ENCODE measurements around the gene FAM187B.
"Not testable (repeated sequence)": the region's sequence is repeated elsewhere in the genome, so short reads cannot be mapped to it uniquely, and the experiment has no call there.

FAM187B gene

DNA sequence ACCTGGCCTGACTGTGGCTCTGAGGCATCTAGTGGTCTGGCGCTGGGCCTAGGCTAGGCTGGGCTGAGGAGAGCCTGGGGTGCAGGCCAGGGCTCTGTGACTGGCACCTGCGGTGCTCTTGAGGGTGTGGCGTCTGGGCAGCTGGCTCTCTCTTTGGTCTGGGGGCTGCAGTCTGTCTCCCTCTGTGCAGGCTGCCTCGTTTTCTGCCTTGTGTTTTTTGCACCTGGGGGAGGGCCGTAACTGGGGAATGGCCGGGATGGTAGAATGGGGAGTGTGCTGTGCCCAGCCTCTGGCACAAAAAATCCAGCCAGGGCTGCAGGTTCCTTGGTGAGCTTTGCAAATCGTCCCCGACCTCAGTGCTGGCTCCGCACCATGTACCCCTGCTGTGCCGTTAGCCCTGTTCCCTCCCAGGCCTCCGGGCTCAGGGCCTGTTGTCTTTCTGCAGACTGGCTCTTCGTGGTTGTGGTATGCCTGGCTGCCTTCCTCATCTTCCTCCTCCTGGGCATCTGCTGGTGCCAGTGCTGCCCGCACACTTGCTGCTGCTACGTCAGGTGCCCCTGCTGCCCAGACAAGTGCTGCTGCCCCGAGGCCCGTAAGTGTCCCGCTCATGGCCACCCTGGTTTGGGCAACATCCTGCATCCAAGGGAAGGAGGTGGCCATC, 33.7 kb upstream of the FAM187B start:
- DNase-seq (ENCODE audit: low read depth in 2 of 2) = no peak

DNA sequence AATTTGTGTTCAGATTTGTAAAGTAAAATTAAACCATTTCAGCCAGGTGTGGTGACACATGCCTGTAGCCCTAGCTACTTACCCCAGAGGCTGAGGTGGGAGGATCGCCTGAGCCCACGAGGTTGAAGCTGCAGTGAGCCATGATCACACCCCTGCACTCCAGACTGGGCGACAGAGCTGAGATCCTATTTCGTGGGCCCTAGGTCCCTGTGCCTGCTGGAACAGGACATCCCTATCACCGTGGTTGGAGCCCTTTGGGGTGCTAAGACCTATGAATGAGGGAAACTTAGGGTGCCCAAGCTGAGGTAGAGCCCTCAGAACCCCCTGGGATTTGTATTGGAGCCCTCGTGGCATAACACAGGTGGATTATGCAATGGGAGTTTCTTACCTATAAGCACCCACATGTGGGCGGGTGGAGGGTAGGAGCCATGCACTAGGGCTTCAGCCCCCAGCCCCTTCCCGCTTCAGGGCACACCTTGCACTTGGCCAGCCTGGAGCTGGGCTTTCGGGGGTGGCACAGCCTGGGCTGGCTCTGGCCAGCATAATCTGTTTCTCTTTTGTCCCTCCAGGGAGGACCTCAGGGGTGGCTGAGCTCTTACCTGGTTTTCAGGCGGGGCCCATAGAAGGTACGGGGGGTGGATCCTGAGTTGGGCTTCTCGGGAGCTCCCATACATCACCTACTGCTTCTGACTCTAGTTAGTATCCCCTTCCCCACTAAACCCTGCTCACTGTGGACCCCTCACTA, 33.0 kb upstream of the FAM187B start:
- DNase-seq (ENCODE audit: low read depth in 2 of 2) = no peak

DNA sequence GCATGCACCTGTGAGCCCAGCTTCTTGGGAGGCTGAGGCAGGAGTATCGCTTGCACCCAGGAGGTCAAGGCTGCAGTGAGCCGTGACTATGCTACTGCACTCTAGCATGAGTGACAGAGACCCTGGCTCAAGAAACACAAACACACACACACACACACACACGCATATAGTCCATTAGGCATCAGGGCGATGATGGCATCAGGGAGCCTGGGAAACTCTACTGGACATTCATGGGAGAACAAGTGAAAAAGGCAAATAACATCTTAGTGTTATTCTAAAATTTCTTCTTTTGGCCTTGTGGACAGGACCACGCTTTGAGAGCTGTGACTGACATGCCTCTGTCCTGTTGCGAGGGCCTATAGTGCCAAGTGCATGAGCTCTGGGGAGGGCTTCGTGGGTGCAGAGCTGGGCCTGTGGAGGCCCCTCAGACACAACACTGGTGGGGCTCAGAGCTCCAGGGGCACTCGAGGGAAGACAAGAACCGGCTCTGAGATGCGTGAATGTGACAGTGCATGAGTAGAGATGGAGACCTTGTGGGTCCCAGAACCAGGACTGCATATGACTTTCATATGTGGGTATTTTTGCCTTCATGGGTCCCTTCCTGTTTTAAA, 32.3 kb upstream of the FAM187B start:
- DNase-seq (ENCODE audit: low read depth in 2 of 2) = no peak

DNA sequence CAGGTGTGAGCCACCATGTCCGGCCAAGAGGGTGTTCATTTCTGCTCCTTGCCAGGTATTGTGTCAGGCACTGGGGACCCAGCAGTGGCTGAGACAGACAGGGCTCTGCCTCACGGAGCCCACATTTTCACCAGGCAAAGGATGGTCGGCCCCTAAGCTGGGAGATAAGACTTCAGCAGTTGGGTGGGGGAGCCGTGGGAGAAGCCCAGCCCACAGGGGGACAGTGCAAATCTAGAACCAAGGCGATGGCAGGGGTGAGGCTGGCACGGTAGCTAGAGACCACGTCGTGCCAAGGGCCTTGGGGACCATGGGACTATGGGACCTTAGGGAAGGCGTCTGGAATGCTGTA, 28.5 kb upstream of the FAM187B start:
- DNase-seq (ENCODE audit: low read depth in 2 of 2) = no peak

DNA sequence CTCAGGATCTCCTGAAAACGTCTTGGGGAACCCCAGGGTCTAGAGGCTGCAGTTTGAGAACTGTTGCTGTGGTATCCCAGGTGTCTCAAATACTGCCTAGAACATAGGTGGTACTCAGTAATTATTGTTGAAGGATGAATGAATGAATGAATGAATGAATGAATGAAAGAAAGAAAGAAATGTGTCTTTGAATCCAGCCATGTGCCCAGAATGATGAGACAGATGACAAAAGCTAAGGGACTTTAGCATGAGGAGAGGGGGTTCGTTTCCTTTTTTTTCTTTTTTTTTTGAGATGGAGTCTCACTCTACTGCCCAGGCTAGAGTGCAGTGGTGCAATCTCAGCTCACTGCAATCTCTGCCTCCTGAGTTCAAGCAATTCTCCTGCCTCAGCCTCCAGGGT, 28.0 kb upstream of the FAM187B start:
- no peak for DNase-seq (ENCODE audit: low read depth in 2 of 2)

DNA sequence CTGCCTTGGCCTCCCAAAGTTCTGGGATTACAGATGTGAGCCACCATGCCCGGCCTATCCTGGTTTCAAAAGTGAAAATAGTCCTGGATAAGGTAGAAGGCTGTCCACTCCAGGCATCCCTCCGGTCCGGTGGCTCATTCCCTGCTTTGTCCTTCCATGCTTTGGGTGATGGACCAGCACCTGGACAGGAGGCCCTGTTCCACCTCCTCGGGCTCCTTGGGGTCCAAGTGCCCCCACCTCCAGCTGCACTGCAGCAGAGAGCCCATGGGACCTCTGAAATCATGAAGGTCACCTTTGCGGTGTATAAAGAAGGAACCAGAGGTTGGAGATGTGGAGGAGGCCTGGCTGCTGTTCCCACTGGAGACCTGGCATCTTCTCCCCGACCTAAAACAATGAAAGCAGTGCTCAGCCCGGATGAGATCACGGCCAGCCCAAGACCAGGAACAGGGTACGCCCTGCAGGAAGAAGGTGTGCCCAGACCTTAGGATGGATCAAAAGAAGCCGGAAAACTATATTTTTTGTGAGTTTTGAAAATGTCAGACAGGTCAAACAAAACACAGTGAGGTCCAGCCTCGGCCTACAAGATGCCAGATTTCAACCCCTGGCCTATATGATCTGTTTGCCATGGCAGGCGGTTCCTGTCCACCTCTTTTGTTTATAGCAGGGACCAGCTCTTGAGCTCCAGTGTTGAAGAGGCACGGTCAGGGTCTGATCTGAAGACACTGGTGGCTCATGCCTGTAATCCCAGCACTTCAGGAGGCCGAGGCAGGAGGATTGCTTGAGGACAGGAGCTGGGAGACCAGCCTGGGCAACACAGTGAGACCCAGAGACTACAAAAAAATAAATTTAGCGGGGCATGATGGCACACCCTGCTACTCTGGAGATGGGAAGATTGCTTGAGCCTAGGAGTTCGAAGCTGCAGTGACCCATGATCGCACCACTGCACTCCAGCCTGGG, 26.1 kb upstream of the FAM187B start:
- DNase-seq (ENCODE audit: low read depth in 2 of 2) = no peak

DNA sequence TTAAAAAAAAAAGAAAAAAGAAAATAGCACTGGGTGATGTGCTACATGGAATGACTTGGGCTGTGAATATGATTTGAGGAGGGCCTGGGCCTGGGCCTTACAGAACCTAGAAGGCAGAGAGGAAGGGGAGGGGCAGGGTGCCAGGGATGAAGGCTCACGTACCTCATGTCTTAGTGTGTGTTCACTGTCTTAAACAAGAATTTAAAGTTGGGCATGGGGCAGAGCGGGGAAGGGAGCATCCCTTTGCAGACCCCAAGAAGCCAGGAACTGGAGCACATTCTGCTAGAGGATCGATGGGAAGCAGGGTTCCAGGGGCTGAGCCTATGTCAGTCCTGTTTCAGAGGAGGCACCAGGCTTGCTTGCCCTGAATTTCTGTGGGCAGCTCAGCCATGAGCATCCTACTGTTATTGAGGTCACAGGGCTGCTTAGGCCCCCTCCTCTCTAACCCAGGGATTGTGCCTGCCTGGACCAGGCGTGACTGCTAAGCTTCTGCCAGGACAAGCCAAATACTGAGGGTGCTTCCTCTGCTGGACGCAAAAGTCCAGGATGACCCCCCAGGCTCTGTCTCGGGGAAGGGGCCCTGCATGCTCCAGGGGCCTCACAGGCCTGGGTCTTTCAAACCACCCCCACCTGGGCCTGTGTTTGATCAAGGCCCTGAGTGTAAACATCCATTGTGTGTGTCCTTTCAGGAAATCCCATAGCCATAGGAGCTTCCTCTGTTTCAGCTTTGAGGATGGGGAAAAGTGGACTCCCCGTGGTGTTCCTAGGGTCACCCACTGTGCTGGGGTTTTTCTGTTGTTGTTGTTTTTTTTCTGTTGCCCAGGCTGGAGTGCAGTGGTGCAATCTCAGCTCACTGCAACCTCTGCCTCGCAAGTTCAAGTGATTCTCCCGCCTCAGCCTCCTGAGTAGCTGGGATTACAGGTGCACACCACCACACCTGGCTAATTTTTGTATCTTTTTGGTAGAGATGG, 25.1 kb upstream of the FAM187B start:
- DNase-seq (ENCODE audit: low read depth in 2 of 2) = no peak

DNA sequence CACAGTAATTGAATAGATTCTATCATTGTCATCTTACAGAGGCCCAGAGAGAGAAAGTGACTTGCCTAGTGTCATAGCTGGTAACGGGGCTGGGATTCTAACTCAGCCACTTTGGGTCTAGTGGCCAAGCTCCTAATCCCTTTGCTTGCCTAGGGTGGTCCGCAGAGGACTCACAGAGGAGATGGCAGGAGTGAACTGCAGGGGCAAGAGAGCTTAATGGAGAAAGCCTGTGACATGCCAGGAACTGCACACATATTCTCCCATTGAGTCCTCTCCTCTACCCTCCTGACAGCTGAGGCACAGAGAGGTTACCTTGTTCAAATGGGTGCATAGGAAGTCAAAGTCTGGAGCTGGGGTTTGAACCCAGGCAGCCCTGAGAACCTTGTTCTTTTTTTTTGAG, 22.9 kb upstream of the FAM187B start:
- no peak for DNase-seq (ENCODE audit: low read depth in 2 of 2)

DNA sequence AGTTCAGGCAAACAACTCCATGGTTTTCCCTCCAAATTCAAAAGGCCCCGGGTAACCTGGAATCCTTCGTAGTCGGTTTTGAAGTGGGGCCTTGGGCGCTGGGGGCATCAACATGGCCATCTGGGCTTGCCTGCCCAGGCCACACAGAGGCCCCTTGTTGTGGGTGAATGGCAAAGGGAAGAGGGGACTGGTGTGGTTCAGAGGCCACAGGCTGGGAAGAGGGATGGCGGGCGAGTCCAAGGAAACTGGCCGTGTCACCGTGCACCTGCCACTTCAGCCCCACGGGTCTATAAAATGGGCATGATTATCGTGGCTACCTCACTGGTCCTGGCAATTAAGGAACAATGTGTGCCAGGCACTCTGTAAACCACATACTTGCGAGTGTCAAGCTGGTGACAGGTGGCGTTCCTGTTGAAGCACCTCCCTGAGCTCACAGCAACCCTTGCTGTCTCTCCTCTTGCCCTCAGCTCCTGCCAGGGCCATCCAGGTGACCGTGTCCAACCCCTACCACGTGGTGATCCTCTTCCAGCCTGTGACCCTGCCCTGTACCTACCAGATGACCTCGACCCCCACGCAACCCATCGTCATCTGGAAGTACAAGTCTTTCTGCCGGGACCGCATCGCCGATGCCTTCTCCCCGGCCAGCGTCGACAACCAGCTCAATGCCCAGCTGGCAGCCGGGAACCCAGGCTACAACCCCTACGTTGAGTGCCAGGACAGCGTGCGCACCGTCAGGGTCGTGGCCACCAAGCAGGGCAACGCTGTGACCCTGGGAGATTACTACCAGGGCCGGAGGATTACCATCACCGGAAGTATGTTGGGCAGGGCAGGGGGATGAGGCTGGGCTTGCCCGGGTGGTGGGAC, 21.5 kb upstream of the FAM187B start:
- no peak for DNase-seq (ENCODE audit: low read depth in 2 of 2)

DNA sequence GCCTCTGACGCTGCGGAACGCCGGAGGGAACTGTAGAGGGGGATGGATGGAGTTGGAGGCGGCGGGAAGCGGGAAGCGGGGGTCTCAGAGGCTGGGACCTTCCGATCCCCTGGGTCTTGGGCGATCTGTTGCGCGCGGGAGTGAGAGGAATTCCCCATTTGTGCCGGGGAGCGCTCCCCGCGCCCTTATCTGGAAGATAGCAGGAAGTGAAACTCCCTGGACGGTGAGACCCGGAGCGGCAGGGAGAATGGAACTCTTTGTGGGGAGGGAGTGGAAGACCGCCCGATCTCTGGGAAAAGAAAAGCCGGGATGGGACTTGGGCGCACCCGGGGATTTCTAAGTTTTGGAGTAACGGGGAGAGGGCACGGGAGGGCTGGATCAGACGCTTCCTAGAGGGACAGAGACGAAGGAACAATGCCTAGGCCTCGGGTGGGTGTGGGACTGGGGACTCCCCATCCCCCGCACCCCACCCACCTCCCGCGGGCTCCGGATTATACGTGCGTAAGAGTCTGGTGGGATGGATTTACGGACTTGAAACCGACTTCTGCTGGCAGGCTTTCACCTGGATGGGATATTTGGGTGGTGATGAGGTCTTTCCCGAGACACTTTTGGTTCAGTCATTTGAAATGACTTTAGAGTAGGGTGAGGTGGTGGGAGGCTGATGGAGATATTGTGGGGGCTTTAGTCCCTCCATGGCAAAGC, 20.8 kb upstream of the FAM187B start:
- no peak for DNase-seq (ENCODE audit: low read depth in 2 of 2)

DNA sequence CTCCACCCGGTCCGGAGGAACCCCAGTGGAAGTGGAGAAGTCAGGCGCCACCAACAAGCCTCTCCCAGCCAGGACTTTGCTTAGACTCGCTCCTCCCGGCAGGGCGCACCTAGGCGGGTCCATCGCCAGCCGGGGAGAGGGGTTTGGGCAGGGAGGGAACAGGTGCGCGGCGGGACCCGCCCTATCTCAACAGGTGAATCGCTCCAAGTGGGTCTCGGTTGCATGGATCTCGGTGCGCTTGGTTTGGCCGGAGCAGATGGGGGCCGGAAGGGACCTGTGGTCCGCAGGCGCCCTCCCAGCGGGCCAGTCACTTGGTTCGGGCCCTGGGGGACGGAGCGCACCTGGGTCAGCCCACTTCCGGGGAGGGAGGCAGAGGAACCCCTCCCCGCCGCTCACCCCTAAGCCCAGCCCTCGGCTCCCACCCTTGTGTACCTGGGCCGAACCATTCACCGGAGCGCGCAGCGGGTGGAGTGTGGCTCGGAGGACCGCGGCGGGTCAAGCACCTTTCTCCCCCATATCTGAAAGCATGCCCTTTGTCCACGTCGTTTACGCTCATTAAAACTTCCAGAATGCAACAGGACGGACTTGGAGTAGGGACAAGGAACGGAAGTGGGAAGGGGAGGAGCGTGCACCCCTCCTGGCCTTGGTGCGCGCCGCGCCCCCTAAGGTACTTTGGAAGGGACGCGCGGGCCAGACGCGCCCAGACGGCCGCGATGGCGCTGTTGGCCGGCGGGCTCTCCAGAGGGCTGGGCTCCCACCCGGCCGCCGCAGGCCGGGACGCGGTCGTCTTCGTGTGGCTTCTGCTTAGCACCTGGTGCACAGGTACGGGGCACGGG, 20.0 kb upstream of the FAM187B start, which contains the start of gene LSR:
Gene LSR, plus strand, starts transcription at position 693 of the 836 bp plus-strand sequence. Its CDS starts 21 bp downstream, at position 714.
- DNase-seq (ENCODE audit: low read depth in 2 of 2) = no peak

DNA sequence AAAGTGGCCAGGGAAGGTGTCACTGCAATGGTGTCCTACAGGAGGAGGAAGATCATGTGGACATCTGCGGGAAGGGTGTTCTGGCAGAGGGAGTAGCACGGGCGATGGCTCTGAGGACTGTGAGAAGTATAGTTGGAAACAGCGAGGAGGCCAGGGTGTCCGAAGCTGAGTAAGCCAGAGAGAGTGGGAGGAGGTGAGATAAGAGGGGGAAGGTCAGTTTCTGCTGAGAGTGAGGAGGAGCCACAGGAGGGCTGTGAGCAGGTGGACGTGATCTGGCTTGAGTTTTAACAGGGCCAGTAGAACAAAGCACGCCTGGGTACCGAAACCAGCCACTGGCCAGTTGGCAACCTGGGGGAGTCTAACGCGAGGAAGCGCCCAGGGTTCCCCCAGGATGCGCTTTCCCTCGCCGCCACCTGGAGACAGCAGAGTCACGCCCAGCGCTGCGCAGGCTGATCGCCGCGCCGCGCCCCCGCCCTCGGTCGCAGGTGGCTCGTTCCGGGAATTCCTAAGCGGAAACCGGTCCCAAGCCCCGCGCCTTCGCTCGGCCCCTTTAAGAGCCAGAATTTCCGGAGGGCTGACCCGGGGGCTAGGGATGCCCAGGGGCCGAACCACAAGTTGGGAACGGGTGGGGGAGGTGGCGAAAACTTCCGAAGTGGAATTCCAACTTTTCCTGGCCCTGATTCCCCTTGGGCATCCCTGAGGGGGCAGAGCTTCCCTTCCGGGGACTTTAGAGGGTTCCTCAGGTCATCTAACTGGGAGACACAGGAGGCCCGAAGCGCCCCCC, 19.2 kb upstream of the FAM187B start:
- DNase-seq (ENCODE audit: low read depth in 2 of 2) = no peak

DNA sequence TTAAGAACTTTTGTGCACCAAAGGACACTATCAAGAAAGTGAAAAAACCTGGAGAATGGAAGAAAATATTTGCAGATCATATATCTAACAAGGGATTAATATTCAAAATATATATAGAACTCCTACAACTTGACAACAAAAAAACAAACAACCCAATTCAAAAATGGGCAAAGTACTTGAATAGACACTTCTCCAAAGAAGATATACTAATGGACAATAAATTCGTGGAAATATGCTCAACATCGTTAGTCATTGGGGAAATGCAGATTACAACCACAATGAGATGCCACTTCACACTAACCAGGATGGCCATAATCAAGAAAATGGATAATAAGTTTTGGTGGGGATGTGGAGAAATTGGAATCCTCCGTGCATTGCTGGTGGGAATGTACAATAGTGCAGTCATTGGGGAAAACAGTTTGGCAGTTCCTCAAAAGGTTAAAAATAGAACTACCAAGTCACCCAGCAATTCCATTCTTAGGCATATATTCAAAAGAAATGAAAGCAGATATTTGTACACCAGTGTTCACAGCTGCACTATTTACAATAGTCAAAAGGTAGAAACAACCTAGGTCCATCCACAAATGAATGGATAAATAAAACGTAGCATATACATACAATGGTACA, 18.0 kb upstream of the FAM187B start:
- DNase-seq (ENCODE audit: low read depth in 2 of 2) = no peak

DNA sequence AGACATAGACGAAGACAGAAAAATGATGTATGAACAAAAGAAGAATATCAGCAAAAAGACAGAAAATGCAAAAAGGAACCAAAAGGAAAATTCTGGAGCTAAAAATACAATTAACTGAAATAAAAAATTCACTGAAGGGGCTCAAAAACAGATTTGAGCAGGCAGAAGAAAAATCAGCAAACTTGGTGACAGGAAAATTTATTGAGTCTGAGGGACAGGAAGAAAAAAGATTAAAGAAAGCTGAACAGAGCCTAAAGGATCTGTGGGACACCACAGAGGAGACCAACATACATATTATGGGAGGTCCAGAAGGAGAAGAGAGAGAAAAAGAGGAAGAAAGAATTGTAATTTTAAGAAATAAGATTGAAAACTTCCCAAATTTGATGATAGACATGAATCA, 12.9 kb upstream of the FAM187B start:
- no peak for DNase-seq (ENCODE audit: low read depth in 2 of 2)

DNA sequence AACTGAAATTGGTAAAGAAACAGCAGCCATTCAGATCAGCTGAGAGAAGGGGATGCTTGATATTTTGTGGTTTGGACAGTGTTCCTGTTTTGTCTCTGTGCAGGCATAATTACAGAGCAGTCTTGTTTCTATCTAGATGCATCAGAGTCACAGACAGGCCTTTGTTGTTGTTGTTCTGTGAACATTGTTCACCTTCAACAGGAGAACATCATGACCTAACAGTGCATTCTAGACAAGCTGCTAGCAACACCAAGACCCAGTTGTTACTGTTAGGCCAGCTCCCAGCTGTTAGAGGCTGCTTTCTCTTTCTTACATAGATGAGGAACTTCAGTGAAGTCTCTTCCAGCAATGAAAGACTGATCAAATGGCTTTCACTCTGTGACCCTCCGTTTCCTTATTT, 11.8 kb upstream of the FAM187B start:
- DNase-seq (ENCODE audit: low read depth in 2 of 2) = no peak

DNA sequence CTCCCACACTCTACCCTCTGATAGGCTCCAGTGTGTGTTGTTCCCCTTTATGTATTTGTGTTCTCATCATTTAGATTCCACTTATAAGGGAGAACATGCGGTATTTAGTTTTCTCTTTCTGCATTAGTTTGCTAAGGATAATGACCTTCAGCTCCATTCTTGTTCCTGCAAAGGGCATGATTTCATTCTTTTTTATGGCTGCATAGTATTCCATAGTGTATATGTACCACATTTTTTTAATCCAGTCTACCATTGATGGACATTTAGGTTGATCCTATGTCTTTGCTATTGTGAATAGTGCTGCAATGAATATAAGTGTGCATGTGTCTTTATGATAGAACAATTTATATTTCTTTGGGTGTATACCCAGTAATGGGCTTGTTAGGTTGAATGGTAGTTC, 11.1 kb upstream of the FAM187B start:
- not testable (repeated sequence) for DNase-seq (ENCODE audit: low read depth in 2 of 2)

All from fibroblast of skin of left biceps (primary cell).